Left forelimb (tissue), 1 donor: ENCODE data around the gene BANK1.
A peak's percentile ranks its signal among the peaks of the same experiment; 100 is the strongest.

Experiments used
- DNase-seq: peaks from one replicate; pipeline ENCODE4 v3.0.0-alpha.2; 2018; ENCODE audit warnings: low spot score

The BANK1 gene, protein sequence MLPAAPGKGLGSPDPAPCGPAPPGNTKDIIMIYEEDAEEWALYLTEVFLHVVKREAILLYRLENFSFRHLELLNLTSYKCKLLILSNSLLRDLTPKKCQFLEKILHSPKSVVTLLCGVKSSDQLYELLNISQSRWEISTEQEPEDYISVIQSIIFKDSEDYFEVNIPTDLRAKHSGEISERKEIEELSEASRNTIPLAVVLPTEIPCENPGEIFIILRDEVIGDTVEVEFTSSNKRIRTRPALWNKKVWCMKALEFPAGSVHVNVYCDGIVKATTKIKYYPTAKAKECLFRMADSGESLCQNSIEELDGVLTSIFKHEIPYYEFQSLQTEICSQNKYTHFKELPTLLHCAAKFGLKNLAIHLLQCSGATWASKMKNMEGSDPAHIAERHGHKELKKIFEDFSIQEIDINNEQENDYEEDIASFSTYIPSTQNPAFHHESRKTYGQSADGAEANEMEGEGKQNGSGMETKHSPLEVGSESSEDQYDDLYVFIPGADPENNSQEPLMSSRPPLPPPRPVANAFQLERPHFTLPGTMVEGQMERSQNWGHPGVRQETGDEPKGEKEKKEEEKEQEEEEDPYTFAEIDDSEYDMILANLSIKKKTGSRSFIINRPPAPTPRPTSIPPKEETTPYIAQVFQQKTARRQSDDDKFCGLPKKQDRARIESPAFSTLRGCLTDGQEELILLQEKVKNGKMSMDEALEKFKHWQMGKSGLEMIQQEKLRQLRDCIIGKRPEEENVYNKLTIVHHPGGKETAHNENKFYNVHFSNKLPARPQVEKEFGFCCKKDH

DNA sequence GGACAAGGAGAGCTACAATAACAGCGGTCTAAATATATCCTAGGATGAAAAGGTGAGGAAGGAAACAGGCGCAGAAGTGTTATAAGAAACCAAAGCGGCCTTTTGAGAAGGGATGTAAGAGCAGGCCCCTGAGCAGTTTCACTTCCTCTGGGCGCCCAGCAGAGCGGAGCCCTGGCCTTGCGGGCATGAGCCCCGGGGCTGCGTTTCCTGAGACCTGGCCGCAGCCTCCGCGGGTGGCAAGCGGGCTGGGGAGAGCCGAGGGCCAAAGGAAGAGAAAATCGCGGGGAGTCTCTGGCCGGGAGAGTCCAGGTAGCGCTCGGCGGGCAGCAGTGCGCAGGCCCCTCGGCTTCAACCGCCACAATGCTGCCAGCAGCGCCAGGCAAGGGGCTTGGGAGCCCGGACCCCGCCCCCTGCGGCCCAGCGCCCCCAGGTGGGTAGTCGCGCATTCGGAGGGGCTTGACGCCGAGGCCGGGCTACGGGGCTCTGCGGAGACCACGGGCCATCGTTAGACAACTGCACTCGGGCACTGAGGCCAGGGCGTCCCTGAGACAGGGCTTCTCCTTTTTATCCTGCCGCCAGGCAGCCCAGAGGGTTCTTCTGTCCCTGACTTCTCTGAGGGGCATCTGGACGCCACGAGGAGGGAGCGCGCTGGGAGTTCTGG is at the start of gene BANK1:
TSS of gene BANK1 (plus strand) at position 210 of the 661 bp plus-strand sequence. CDS start at position 361, 151 bp downstream.
- DNase-seq: peak; percentile 69

DNA sequence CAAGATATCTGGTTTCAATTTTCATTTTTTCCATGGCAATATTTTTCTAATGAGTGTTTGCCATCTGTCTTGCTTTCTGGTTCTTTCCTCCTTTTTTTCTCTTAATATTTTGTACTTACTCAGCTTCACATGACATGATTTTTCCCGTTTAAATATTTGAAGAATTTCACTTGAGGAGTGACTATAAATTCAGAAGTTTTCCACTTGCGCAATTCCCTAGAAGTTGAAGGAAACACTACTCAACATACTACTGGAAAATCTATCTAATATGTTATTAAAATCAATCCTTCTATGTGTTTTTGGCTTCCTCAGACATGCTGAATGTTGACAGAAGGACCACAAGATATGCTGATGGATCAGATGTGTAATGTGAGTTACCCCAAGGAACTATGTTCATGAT is 36.8 kb upstream of the BANK1 start:
- DNase-seq: no peak

DNA sequence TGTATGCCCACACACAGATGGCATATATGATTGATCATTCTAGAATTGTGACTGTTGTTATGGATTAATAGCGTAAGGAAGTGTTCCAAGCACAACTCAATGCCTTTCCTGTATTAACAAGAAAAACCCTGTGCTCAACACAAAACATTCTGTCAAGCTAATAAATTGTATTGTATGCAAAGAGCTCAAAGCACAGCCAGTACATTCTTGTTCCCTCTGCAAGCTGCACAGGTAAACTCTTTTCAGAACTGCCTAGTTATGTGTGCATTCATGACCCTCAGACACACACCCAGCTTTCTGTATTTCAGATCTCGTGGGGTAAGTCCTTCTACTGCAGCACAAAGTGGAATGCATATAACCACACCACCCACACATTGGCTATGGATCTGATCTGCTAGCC is 34.3 kb upstream of the BANK1 start:
- DNase-seq: no peak

DNA sequence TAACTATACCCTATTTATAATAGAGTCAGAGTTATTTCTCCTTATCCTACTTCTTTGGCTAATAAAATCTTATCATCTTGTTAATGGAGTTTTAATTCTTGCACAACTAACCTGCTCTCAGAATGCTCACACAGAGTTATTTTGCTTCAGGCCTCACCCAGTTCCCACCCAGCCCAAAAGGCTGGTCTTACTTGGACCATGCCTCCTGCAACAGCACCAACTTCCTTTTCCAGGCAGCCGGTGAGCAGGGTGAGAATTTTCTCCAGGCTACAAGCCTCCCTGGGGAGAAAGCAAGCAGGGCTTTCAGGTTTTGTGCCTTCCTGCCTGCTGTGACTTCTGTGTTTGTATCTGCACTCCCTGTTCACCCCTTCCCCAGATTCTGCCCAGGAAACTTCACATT is 29.1 kb upstream of the BANK1 start:
- DNase-seq: no peak

DNA sequence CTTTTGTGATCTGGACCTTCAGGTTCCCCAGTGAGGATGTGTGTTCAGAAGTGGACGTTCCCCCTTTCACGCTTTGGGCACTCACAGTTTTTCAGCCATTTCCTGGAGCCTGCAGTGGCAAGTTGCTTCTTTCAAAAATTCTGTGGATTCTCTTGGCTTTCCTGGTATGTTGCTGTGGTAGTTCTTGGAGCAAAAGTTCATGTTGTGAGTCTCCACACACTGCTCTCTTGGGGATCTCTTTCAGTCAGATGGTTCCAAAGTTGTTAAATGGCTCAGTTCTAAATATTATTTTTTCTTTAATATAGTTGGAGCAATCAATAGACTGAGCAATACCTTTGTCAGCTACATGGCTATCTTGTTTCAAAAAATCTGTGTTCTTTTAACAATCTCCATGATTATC is 28.5 kb upstream of the BANK1 start:
- no peak for DNase-seq

DNA sequence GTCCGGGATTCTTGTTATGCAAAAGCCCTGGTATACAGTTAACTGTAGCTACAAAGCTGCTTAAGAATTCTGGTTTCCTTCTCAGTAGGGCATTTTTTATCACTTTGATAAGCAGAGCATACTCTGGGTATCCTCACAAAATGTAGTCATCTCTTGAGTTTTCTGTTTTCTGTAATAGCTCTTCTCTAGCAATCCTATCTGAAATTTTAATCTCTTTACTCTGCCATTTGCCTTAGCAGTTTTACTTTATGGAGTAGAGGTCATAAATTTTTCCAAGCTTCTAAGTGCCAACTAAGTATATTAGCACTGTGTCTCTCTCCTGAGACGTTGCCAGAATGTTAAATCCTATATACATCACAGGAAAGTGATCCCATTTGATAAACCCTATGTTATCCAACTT is 28.0 kb upstream of the BANK1 start:
- DNase-seq: no peak

DNA sequence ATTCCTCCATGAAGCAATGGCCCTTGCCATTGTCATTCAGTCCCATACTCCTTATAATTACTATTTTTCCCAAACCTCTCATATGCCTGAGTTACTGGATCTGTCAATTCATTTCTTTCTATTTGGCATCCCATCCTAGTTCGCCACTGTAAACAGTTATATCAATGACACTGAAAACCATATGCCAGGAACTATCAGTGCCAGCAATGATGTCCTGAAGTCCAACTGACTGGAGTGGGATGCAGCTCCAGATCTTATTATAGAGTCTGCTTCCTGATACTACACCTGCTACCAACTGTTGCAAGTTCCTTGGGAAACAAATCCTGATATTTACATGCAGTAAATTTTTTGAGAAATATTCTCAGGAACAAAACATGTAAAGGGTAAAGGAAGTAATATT is 27.0 kb upstream of the BANK1 start:
- no peak for DNase-seq

DNA sequence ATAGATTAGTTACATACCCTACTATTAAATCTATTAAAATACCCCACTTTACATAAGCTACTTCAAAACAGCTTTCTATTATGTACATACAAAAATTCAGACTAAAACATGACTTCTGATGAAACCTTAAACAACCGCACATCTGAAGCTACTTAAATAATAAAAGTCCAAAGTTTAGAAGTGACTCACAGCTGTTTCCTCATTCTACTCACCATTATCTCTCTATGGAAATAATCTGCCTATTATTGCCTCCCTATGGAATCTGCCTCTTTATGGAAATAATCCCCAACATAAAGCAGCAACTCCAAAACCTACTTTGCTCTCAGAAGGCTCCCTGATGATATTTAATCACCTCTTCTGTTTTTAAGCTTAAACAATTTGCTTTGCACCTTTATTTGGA is 15.7 kb upstream of the BANK1 start:
- DNase-seq: no peak

DNA sequence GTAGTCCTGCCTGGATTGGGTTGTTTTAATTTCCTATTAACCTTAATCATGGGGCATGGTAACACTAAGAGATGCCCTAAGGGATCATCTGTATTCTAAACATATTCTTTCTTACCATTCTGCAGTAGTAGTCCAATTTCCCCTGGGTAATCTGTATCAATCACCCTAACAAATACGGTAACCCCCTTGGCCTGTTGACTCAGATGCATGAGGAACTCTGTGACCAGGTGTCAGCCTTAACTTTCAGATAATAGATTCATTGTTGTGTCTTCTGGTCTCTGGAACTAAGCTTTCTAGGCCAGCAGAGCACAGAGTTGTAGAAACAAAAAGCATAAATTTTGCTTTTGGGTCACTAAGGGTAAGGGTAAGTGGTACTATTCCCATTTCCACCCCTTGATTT is 13.1 kb upstream of the BANK1 start:
- no peak for DNase-seq

DNA sequence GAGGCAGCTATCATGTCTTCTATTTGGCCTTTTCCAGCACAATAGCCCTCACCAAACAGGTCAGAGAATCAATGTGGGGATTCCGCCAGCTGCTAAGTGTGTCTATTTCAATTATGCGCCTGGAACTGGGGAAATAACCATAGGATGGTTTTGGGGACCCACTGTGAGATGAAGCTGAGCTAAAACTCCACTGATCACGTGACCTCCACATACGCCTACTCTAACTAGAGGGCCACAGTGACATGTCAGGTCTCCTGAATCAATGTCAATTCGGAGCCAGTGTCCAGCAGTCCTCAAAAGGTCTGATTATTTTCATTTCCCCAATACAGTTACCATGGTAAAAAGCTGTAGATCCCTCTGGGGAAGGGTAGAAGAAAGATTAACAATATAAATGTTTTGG is 10.2 kb upstream of the BANK1 start:
- no peak for DNase-seq

DNA sequence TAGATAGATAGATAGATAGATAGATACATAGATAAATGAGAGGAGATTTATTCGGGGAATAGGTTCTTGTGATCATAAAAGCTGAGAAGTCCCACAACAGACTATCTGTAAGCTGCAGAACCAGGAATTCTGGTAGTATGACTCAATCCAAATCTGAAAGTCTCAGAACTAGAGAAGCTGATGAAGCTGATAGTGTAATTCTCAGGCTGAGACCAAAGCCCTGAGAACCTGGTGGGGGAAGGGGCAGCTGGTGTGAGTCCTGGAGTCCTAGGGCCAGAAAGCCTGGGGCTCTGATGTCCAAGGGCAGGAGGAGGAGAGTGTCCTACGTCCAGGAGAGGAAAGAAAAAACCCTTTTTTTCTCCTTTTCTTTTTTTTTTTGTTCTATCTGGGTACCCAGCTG is 8.0 kb upstream of the BANK1 start:
- no peak for DNase-seq

DNA sequence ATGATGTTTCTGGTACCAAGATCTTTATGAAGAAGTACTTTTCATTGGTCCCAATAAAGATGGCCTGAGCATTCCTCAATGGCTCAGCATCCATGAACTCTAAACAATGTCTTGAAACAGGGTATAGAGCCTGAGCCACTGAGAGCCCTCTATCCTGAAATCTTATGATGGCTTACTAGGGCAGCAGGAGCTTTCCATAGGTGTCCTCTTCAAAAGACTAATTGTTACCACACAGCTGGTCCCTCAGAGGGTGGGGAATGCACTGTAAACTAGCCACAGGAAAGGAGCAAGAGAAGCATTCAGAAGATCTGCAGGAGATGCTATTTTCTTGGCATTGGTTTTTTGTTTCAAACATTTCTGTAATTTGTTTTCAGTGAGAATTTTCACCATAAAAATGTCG is 5.6 kb upstream of the BANK1 start:
- DNase-seq: no peak

DNA sequence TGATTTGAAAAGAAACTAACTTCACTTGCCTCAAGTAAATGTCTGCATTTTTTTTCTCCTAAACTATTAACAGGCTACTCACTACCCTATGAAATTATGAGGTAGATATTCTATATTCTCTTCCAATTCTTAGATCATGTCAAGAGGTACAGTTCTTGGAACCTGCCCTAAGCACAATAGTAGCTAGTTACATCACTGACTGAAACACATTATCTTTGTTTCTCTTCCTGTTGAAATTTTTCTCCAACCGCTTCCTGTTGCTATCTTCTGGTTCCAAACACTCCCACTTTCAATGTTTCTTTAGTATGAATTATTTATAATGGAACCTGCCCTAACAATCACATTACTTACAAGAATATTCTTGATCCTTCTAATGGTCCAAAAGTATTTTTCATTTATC is 5.0 kb upstream of the BANK1 start:
- no peak for DNase-seq

DNA sequence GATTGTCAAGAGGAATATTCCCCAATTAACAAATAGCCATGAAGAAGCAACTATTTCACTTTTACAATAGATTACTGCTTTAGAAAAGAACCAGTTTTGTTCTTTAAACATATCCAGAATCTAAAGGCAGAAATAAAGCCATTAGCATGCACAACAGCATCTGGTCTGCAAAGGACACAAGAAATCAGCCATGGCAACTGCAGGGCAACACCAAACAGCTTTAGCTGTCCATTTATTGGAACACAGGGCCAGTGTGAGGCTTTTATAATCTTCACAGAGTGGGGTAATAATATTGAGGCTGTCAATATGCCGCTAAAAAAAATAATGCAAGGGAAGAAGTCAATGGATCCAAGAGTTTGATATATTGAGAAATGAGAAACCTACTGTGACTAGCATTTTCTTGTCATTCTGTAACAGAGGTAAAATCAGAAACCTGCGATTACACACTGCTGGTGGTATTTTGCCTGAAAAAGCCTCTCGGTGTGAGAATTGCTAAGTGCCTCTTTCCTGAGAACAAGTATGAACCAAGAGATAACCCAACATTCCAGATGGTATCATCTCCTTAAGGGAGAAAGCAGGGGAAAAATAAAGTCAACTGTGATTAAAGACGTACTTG is 2.7 kb upstream of the BANK1 start:
- DNase-seq: no peak

DNA sequence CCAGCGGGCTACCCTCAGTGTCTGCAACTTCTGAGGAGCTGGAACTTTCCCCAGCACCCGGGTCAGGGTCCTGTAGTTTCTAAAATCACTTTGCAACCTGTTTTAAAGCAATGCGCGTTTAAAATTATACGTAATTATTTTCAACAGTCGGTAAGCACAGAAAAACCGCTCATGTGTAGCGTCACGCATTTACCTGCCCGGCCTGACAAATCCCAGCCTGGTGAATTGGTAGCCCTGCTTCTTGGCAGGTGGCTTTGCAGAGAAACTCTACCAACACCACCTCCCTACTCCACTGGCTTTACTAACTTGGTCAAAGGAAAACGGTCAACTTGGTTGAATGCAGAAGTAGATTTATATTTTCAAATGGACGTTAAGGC is 640 bp downstream of the BANK1 start:
- no peak for DNase-seq

DNA sequence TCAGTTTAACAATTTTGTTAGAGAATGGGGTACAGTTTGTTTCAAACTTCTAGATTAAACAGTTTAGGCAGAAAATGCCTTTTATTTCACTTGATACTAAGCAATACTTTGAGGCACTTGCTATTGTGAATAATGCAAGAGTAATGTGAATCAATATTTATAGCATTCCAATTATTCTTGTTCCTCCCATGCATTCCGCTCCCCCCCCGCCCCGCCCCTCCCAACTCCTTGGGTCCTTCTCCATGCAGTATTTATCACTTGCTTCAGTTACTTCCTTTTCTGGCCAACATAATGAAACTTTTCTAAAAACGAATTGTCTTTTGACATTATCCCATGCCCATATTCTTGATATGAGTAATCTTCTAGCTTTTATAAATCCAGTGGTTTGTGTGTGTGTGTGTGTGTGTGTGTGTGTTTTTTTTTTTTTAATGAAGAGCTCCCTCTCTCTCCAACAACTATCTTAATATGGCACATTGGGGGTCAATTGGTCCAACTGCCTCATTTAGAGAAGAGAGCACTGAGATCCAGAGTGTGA is 1.6 kb downstream of the BANK1 start:
- DNase-seq: no peak

DNA sequence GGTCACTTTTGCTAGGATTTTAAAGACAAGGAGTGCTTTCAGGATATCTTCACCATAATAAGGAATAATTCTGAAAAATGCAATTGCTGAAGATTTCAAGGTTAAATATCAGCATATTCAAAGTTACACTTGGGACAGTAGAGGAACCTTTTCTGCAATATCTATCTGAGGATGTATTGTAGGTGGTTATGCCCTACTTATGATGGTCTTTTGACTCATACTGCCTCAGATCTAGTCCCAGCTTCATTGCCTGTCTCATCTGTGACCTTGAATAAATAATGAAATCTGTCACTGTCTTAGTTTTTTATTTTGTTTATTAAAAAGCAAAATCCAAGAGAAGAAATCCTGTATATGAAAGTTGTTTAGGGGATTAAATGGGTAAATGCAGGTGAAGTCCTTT is 2.9 kb downstream of the BANK1 start:
- DNase-seq: no peak

DNA sequence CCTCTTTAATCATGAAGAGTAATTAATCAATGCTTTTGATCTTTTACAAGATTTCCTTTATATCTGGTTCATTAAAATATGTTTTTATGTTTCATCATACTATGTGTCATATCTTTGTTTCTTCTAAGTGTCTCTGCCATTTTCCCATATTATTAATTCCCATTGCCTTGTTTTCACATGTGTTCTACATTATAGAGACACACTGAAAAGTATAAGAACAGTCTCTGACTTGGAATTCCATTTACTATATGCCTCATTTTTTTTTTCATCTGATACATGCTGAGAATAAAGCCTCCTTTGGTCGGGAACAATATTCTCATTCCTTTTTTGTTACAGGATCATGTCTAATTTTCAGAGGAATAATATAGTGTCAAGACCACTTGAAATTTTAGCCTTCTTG is 4.3 kb downstream of the BANK1 start:
- DNase-seq: no peak

DNA sequence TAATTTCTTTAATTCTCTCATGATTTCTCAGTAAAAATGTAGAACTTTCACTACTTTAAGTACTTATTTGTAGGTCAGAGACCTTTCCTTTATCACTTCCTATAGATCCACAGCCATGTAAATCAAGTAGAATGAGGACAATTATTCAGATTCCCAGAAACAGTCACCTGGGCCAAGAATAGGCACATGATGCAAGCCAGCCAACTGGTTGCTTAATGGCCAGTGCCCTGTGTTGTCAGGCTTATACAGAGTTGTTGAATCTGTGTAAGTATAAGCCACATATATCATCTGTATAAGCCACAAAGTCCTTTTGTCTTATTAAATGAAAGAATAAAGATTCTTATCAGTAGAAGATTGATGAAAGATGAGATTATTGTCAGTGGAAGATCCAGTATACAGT is 5.2 kb downstream of the BANK1 start:
- DNase-seq: no peak

DNA sequence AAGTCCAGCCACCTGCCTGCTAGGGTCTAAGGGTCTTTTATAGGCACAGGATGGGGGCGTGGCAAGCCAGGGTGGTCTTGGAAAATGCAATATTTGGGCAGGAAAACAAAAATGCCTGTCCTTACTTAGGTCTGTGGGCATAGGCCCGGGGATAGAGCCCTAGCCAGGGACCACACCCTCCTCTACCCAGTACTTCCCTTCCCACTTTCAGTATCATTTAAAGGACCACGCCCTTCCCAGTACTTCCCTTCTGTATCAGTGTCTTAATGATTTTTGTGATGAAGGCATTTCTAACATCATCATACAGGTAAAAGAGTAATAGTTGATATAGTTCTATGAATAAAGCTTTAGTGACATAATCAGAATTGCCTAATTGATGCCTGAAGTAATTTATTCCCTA is 11.4 kb downstream of the BANK1 start:
- no peak for DNase-seq

DNA sequence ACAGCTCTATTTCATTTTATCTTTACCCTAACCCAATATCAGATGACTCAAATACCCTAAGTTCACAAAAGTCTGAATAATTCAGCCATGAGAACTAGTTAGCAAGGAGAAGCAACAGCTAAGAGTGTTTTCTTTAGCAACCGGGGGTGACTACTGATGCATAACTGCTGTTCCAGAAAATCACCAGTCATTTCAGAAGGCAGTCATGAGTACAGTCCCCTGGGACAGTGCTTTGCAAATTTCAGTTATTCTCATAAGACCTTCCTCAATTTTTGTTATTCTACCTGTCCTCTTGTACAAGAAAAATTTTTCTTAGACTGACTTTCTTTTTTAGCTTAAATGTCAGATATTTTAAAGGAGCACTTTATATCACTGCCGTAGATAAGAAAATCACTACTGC is 16.4 kb downstream of the BANK1 start:
- no peak for DNase-seq

DNA sequence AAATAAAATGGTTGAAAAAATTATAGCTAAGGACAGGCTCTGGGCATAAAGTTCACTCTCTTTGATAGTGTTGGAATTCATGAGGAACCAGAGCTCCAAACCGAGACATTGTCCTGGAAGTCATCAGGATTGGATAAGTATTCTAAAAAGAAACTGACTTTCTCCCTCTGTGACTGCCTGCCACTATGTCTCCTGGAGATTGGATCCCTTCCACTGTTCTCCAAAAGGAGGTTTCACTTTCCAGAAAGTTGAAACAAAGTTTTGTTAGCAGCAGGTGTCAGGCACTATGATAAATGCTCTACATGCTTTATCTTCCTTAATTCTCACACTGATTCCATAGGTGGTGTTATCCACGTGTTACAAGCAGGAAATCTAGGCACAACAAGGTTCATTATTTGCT is 16.8 kb downstream of the BANK1 start:
- DNase-seq: no peak
